ENCODE data around the gene FGD2. TPM values are rescaled to one million over a fixed set of nuclear protein-coding genes. Genes with fewer than 3 reads are reported as not detected.

FGD2 gene
- total RNA-seq, 1 experiment from 2014 or later: 0.10 TPM

GRCh38 chr6:36999061-36999750 is 6.2 kb upstream of the FGD2 start:
- Histone ChIP-seq H2AFZ (ENCODE audit: low read depth, low read length, poor library complexity, severe bottlenecking) (no peak overlapping the region), H3K4me3 (replicated peaks in 1 of 2; ENCODE audit: low read depth in 1 of 2, low read length in 2 of 2) (no peak overlapping the region), H3K4me2 (ENCODE audit: low read length) (no peak overlapping the region), H3K27ac (ENCODE audit: low read depth, low read length) (no peak overlapping the region), H3K79me2 (ENCODE audit: insufficient read depth, low read length) (no peaks in the 10 kb centered on the region), H3K27me3 (ENCODE audit: insufficient read depth, low read length) (no peaks in the 10 kb centered on the region), H3K36me3 (ENCODE audit: control insufficient read depth in 1 of 2, insufficient read depth in 2 of 2, low read length in 2 of 2) (no peaks in the 10 kb centered on the region), H4K20me1 (ENCODE audit: insufficient read depth) (no peaks in the 10 kb centered on the region), H3K4me1 (ENCODE audit: control insufficient read depth in 1 of 2, insufficient read depth in 2 of 2, low read length in 2 of 2) (no peaks in the 10 kb centered on the region), H3K9ac (ENCODE audit: low read length) (no peak overlapping the region), H3K9me3 (ENCODE audit: control insufficient read depth in 1 of 2, insufficient read depth in 1 of 2, low read depth in 1 of 2, low read length in 2 of 2) (no peaks in the 10 kb centered on the region), H3K9me2 (ENCODE audit: insufficient read depth) (no peaks in the 10 kb centered on the region)
- CTCF ChIA-PET: no interaction called here
- no peak for ATAC-seq
- DNase-seq (ENCODE audit: low read depth, low spot score): no peak
- TF ChIP-seq CBX3 (IDR thresholded peaks at IDR 0.05; ENCODE audit: low read depth) (no peak), YY1 (IDR thresholded peaks at IDR 0.05; ENCODE audit: extremely low read depth, insufficient replicate concordance, low read depth, low read length) (no peak), ELF1 (IDR thresholded peaks at IDR 0.05; ENCODE audit: borderline replicate concordance, low read depth) (no peak), REST (IDR thresholded peaks at IDR 0.05; ENCODE audit: low read depth) (no peak), ATF3 (IDR thresholded peaks at IDR 0.05) (no peak)
- intact Hi-C loops (cut with micrococcal nuclease): no loop called here
- RAD21 ChIA-PET (ENCODE audit: low non-redundant PET in 1 of 2, low total read pairs in 2 of 2, uncharacterized antibody in 2 of 2, unreplicated experiment in 2 of 2): no interaction called here
- POLR2A ChIA-PET: no interaction called here
- no TSS peak for BruUV-seq (replicated peaks)
